Testis (tissue), 2 donors: ENCODE measurements around the gene JCAD.

Source experiments
- POLR2A ChIP-seq: fragments of 450-650 bp; IDR thresholded peaks from one replicate; pipeline ENCODE4 v1.6.1; 2017; ENCODE audit warnings: antibody characterized with exemption, mild to moderate bottlenecking, moderate library complexity
- TF ChIP-seq, protein P1 (sequence below), 3 experiments: fragments of 450-650 bp in 2 of 3; fragments of 200-600 bp in 1 of 3; sonication (generic) in 1 of 3; IDR thresholded peaks; one replicate each; pipeline ENCODE4 v1.5.1; 2016 to 2019; ENCODE audit warnings: antibody characterized with exemption in 3 of 3, mild to moderate bottlenecking in 2 of 3, moderate library complexity in 1 of 3

DNA sequence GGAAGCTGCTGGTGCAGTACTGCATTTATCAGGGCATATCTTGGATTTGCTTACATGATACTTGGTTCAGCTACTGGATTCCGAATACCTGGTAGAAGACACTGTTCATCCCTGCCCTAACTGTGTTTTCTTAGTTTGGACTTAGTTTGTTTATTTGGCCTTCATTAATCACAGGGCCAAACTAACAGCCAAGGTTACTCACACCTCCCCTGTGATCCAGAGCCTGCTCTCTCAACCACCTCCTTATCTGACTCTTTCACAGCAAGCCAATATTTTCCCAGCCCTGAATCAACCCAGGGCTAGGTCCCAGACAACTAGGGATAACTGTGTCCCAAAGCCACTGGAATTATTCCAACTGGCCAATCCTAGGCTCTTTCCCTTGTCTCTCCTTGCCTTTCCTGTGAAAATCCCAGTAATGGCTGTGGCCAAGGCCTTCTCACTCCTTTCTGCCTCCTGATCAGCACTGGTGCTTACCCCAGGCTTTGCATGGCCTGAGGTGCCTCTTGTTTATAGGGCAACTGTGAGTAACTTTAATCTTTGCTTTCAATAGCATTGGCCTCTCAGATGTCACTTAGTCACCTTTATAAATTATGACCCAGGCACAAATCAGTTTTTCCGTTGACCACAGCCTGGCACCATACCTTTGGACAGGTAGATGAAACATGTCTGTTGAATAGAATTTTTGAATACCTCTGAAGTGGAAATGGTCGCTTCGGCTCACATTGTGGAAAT lies 9.3 kb upstream of the JCAD start:
- TF ChIP-seq, protein P1, sequence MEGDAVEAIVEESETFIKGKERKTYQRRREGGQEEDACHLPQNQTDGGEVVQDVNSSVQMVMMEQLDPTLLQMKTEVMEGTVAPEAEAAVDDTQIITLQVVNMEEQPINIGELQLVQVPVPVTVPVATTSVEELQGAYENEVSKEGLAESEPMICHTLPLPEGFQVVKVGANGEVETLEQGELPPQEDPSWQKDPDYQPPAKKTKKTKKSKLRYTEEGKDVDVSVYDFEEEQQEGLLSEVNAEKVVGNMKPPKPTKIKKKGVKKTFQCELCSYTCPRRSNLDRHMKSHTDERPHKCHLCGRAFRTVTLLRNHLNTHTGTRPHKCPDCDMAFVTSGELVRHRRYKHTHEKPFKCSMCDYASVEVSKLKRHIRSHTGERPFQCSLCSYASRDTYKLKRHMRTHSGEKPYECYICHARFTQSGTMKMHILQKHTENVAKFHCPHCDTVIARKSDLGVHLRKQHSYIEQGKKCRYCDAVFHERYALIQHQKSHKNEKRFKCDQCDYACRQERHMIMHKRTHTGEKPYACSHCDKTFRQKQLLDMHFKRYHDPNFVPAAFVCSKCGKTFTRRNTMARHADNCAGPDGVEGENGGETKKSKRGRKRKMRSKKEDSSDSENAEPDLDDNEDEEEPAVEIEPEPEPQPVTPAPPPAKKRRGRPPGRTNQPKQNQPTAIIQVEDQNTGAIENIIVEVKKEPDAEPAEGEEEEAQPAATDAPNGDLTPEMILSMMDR (IDR thresholded peaks at IDR 0.05), result no peak
- TF ChIP-seq POLR2A, result no peak
